IMR-90 (cell line): ENCODE results near the gene USP32. TPM values are rescaled to one million over a fixed set of nuclear protein-coding genes. Genes with fewer than 3 reads are reported as not detected.

Source experiments
- ATAC-seq: fragments of 200-7000 bp; cut with Tn5 transposase; 2 replicates; pipeline ENCODE4 v1.9.1; 2020; ENCODE audit warnings: low read depth, mild to moderate bottlenecking, moderate library complexity
- BruUV-seq: library from RNA; stranded (reverse); fragments of 400-500 nt; replicated peaks from 2 replicates; lab custom pipeline; 2021; lab: Mats Ljungman, UMichigan
- CTCF ChIA-PET: fragments of 300-600 bp; formaldehyde crosslinking; extraction: SDS; loops from one replicate; lab custom pipeline; 2021; ENCODE audit warnings: antibody characterized with exemption; lab: Yijun Ruan, JAX
- POLR2A ChIA-PET: fragments of 300-600 bp; sonication (Branson Sonifier 250); formaldehyde crosslinking; loops from one replicate; lab custom pipeline; 2022; ENCODE audit warnings: antibody characterized with exemption; ENCODE audit not compliant: unreplicated experiment; lab: Charles Lee
- DNase-seq: peaks from one replicate; pipeline ENCODE4 v3.0.0; 2013
- H2AFZ ChIP-seq: replicated peaks from 2 replicates; pipeline ENCODE3; 2013; ENCODE audit warnings: low read length, mild to moderate bottlenecking; ENCODE audit not compliant: poor library complexity
- H2AK5ac ChIP-seq: 2 replicates; pipeline ENCODE4 v1.6.1; 2013; ENCODE audit warnings: low read depth, low read length, inconsistent platforms
- H2AK9ac ChIP-seq: replicated peaks from 2 replicates; pipeline ENCODE3; 2013; ENCODE audit warnings: mild to moderate bottlenecking, low read depth, low read length, moderate library complexity; ENCODE audit not compliant: poor library complexity
- H2BK120ac ChIP-seq: 2 replicates; pipeline ENCODE4 v1.6.1; 2013; ENCODE audit warnings: low read depth, low read length, inconsistent platforms
- H2BK15ac ChIP-seq: 3 replicates; pipeline ENCODE4 v1.6.1; 2013; ENCODE audit warnings: low read depth, low read length, inconsistent platforms
- H2BK20ac ChIP-seq: 2 replicates; pipeline ENCODE4 v1.6.1; 2013; ENCODE audit warnings: low read depth, mild to moderate bottlenecking, inconsistent platforms, low read length, moderate library complexity
- H2BK5ac ChIP-seq: 2 replicates; pipeline ENCODE4 v1.6.1; 2013; ENCODE audit warnings: mild to moderate bottlenecking, low read depth, low read length, inconsistent platforms; ENCODE audit not compliant: poor library complexity, severe bottlenecking
- H3K14ac ChIP-seq: replicated peaks from 2 replicates; pipeline ENCODE4 v1.6.1; 2013; ENCODE audit warnings: low read depth, low read length, inconsistent platforms
- H3K18ac ChIP-seq: 2 replicates; pipeline ENCODE4 v1.6.1; 2013; ENCODE audit warnings: low read depth, low read length, control low read depth
- H3K23ac ChIP-seq: 2 replicates; pipeline ENCODE4 v1.6.1; 2013; ENCODE audit warnings: low read depth, low read length, inconsistent platforms
- H3K27ac ChIP-seq: 2 replicates; pipeline ENCODE4 v1.5.1; 2013; ENCODE audit warnings: mild to moderate bottlenecking, control low read depth, low read length; ENCODE audit not compliant: insufficient read depth
- H3K27me3 ChIP-seq: 2 replicates; pipeline ENCODE4 v1.6.1; 2013; ENCODE audit warnings: low read length; ENCODE audit not compliant: control insufficient read depth, insufficient read depth
- H3K36me3 ChIP-seq: 2 replicates; pipeline ENCODE4 v1.6.1; 2013; ENCODE audit warnings: low read length, mixed read lengths; ENCODE audit not compliant: control insufficient read depth, insufficient read depth
- H3K4ac ChIP-seq: 2 replicates; pipeline ENCODE4 v1.6.1; 2013; ENCODE audit warnings: low read depth, low read length, inconsistent platforms
- H3K4me1 ChIP-seq: 2 replicates; pipeline ENCODE4 v1.6.1; 2013; ENCODE audit warnings: low read length, mixed read lengths; ENCODE audit not compliant: control insufficient read depth, insufficient read depth
- H3K4me2 ChIP-seq: 2 replicates; pipeline ENCODE4 v1.6.1; 2013; ENCODE audit warnings: low read depth, mild to moderate bottlenecking, control low read depth, low read length, moderate library complexity
- H3K4me3 ChIP-seq: 2 replicates; pipeline ENCODE4 v1.5.1; 2013; ENCODE audit warnings: low read depth, mild to moderate bottlenecking, control low read depth, low read length, moderate library complexity; ENCODE audit not compliant: insufficient read depth
- H3K56ac ChIP-seq: 2 replicates; pipeline ENCODE4 v1.6.1; 2013; ENCODE audit warnings: low read length, inconsistent platforms; ENCODE audit not compliant: insufficient read depth; ENCODE audit errors: extremely low read depth
- H3K79me1 ChIP-seq, 2 experiments: 2 replicates each; pipeline ENCODE4 v1.6.1; 2013; ENCODE audit warnings: low read length in 2 of 2, inconsistent platforms in 1 of 2, low read depth in 1 of 2
- H3K9ac ChIP-seq: 2 replicates; pipeline ENCODE4 v1.6.1; 2013; ENCODE audit warnings: low read depth, low read length, control low read depth
- H3K9me1 ChIP-seq: 2 replicates; pipeline ENCODE4 v1.6.1; 2013; ENCODE audit warnings: low read length, inconsistent platforms; ENCODE audit not compliant: insufficient read depth
- H3K9me3 ChIP-seq: 2 replicates; pipeline ENCODE4 v1.6.1; 2013; ENCODE audit warnings: low read length; ENCODE audit not compliant: control insufficient read depth, insufficient read depth
- H4K20me1 ChIP-seq: 2 replicates; pipeline ENCODE4 v1.6.1; 2013; ENCODE audit warnings: low read length, inconsistent platforms; ENCODE audit not compliant: insufficient read depth
- H4K5ac ChIP-seq: 2 replicates; pipeline ENCODE4 v1.6.1; 2013; ENCODE audit warnings: mild to moderate bottlenecking, low read depth, low read length, control low read depth
- H4K8ac ChIP-seq, 2 experiments: 2 replicates each; pipeline ENCODE4 v1.6.1; 2013; ENCODE audit warnings: low read depth in 2 of 2, low read length in 2 of 2, control low read depth in 1 of 2, inconsistent platforms in 1 of 2
- H4K91ac ChIP-seq: 2 replicates; pipeline ENCODE4 v1.6.1; 2013; ENCODE audit warnings: low read depth, low read length, inconsistent platforms; ENCODE audit not compliant: insufficient read depth
- CTCF ChIP-seq: conservative IDR thresholded peaks from 2 replicates; pipeline ENCODE4 v1.5.1; 2012; ENCODE audit warnings: mild to moderate bottlenecking, low read depth, low read length, improper control_type of control experiment
- MXI1 ChIP-seq: IDR thresholded peaks from 2 replicates; pipeline ENCODE4 v1.6.1; 2012; ENCODE audit warnings: low read depth, mild to moderate bottlenecking, low read length, moderate library complexity, borderline replicate concordance
- WGBS, 2 experiments: methylation state at CpG; one replicate each; pipeline versions ENCODE4 v1.1.5 to v1.1.7; 2013; ENCODE audit warnings: missing lambda C conversion rate in 2 of 2; ENCODE audit not compliant: insufficient read length in 1 of 2; ENCODE audit errors: extremely low coverage in 2 of 2; 5-methylcytosine and 5-hydroxymethylcytosine counted together
- dilution Hi-C: fragments of 300-500 bp; cut with HindIII; formaldehyde crosslinking; loops from one replicate; pipeline ENCODE4 v1.14.3; 2018; ENCODE audit warnings: low sequenced_read_pairs; ENCODE audit not compliant: unreplicated experiment
- in situ Hi-C: fragments of 300-500 bp; cut with MboI; formaldehyde crosslinking; loops from 3 replicates; pipeline ENCODE4 v1.14.3; 2019; ENCODE audit warnings: low sequenced_read_pairs, inconsistent platforms, mixed read lengths
- intact Hi-C: fragments of 100-400 bp; cut with micrococcal nuclease; formaldehyde crosslinking; loops from 2 replicates; pipeline ENCODE4 v1.10.0; 2022
- polyA plus RNA-seq, 3 experiments: library from polyadenylated mRNA; depleted of rRNA; stranded (reverse); fragments of >200 nt; gene quantifications; 2 replicates each; pipeline ENCODE4 v1.2.3, GENCODE V29; 2012; ENCODE audit warnings: low replicate concordance in 1 of 3
- total RNA-seq: library from RNA; depleted of rRNA; stranded (reverse); fragments of >200 nt; gene quantifications from 2 replicates; pipeline ENCODE4 v1.2.3, GENCODE V29; 2012

Gene USP32
- total and polyA plus RNA-seq, 2 of the 4 experiments (the other 2 are of a cell fraction), result 16.8 to 46.8 TPM

- Histone ChIP-seq H4K20me1 (peaks cover 71% of the 10 kb centered on the region), H3K4me2 (no peak overlapping the region), H3K4ac (no peak overlapping the region), H4K5ac (no peak overlapping the region), H3K27ac (no peak overlapping the region), H2AK5ac (no peak overlapping the region), H4K91ac (no peak overlapping the region), H3K79me1 (peaks cover 48 to 77% of the 10 kb centered on the region in 2 experiments), H2AFZ (no peak overlapping the region), H3K14ac (no peak overlapping the region; the same call in 1 of the 2 replicates), H3K4me3 (no peak overlapping the region), H3K9ac (no peak overlapping the region), H3K27me3 (no peaks in the 10 kb centered on the region), H3K18ac (no peak overlapping the region), H2AK9ac (no peak overlapping the region), H3K23ac (no peak overlapping the region), H2BK120ac (no peak overlapping the region), H3K56ac (no peak overlapping the region), H2BK5ac (no peak overlapping the region), H3K4me1 (peaks cover 12% of the 10 kb centered on the region), H3K9me1 (peaks cover 3% of the 10 kb centered on the region), H3K36me3 (no peaks in the 10 kb centered on the region), H2BK15ac (no peak overlapping the region), H2BK20ac (no peak overlapping the region), H3K9me3 (peaks cover 3% of the 10 kb centered on the region; the same call in 1 of the 2 replicates), H4K8ac (no peak overlapping the region)
- DNase-seq, result no peak
- intact Hi-C loops (loop anchor here (5.0 kb wide), 1 partner anchor 35 kb away; no protein-coding TSS in a partner anchor), in situ Hi-C loops (no loop called here), dilution Hi-C loops (no loop called here)
- ChIA-PET CTCF (no interaction called here), POLR2A (no interaction called here)
- no peak for TF ChIP-seq MXI1
- no peak for TF ChIP-seq CTCF
- 100% methylated on average over 4 of the region's 4 CpGs; no CpG with 5 or more reads in 1 of the 2 experiments for WGBS, 2 experiments
- no TSS peak for BruUV-seq
- ATAC-seq, result no peak
These were observed 39.4 kb downstream of the USP32 start for GRCh38 chr17:60352569-60352968.
